C1 segment of cervical spinal cord (tissue), 14 donors: ENCODE data around the gene FAM20B.
"Not testable (repeated sequence)": the region's sequence is repeated elsewhere in the genome, so short reads cannot be mapped to it uniquely, and the experiment has no call there.

Source experiments
- DNase-seq, 14 donors: peaks; one replicate each; lab custom pipeline; 2025; lab: John Stamatoyannopoulos, UW

Gene FAM20B

DNA sequence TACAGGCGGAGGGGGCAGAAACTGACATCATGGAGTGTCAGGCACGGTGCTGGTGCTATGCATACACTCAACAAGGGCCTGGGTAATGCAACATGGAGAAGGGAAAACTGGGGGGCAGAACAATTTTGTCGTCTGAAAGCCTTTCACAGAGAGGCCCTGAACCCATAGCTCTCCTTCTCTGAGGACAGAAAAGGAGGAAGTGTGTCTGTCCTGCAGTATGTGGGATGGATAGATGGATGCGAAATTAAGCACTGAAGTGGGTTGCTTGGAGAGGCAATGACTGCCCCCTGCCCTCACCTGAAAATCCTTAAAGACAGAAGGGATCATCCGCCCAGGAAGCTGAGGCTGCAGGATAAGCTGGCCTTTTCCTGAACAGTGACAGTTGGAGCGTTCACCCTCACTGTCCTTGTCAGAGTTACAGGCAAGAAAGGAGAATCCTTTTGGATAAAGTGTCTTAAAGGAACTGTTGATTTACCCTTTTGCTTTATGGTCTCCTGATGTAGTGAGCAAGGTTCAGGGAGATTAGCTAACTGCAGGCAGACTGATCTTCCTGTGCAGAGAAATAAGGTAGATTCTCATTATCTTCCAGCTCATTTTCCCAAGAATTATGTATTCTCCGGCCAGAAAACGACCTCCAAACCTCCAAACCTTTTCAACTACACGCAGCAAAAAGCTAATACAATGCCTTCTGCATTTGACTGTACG is 1.6 kb upstream of the FAM20B start:
- no peak for DNase-seq

DNA sequence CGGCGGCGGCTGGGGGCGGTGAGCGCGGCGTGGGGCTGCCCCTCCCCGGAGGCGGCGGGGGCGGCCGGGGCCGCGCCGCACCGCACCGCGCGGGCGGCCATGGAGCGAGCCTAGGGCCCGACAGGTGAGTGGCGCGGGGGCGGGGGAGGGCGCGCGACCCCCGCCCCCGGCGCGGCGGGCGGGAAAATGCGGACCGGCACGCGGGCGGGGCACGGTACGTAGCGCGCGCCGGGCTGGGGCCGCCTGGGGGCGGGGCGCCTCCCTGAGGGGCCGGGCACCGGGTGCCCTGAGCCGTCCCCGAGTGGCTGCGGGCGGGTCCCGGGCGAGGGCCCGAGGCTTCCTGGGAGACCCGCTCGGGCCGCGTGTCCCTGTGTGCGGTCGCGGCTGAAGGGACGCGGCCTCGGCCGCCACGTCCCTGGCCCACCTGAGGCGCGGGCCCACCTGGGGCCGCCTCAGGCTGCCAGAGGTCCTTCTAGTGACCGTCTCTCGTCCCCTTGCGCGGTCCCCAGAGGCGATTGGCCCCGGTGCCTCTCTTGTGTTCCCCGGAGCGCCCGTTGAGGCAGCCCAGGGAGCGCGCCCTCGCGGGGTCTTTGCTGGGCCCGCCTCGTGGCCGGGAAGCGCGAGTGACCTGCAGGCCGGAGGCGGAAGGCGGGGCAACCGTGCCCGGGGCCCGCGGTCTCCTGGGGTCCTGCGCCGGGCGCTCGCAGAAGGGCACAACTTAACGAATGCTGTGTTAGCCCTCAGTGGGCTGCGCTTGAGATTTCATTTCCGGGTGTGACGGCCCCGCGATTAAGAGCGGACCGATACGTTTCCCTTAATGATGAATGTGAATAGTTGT is 500 bp downstream of the FAM20B start:
- peak in 12 of 14 donors; percentile 47 to 87 (median 71) for DNase-seq

- DNase-seq: no peak
Measured at GRCh38 chr1:179026813-179027669, 1.3 kb downstream of the FAM20B start.

- DNase-seq: no peak
Measured at GRCh38 chr1:179029321-179029759, 3.6 kb downstream of the FAM20B start.

DNA sequence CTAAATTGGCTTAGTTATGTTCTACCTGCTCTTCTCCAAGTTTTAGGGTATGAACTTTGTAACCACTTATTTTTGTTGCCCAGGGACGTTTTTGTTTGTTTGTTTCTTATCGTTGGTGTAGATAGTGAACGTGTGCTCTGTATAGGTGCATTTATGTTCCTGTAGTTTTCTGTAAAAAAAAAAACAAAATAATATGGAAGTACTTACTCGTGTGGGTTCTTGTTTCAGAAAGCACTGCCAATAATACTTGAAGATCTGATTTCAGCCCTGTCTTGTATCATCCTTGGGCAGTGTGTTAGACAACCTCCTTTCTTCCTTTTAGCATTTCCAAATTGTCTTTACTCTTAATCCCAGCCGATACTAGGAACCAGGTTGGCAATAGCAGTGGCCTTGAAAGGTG is 4.4 kb downstream of the FAM20B start:
- DNase-seq: no peak

DNA sequence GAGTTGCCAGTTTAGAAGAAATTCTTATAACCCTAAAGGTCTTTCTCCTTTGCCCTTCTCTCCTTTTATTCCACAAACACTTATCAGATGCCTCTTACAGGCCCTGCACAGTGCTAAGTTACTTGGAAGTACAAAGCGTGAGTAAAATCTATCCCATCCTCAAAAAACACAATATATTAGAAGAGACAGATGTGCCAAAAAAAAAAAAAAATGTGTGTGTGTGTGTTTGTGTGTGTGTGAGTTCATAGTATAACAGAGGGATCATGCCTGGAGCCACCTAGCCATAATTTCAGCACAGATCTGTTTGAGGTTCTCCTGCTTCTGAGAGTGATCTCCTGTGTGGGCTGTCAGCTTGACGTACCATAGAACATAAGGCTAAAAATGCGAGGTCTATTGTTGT is 5.0 kb downstream of the FAM20B start:
- no peak for DNase-seq

GRCh38 chr1:179031284-179031683 is 5.6 kb downstream of the FAM20B start:
- DNase-seq: no peak

- DNase-seq: no peak
Measured at GRCh38 chr1:179031855-179032513, 6.3 kb downstream of the FAM20B start.

DNA sequence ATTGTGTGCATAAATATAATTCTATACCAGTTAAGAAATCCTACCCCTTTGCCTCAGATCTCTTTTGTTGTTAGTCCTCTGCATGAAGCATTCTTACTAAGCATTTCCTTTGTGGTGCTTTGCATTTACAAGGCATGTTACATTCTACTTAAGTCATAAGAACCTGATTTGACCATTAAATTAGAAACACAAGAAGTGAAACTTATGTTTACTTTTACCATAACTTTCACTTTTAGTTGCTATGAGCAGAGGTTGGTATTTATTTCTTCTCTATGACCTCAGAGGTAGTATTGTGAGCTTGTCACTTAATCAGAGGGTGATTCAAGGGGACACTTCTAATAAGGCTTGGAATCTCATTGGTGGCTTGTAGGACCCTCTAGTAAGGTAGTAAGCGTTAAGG is 9.0 kb downstream of the FAM20B start:
- DNase-seq: no peak

DNA sequence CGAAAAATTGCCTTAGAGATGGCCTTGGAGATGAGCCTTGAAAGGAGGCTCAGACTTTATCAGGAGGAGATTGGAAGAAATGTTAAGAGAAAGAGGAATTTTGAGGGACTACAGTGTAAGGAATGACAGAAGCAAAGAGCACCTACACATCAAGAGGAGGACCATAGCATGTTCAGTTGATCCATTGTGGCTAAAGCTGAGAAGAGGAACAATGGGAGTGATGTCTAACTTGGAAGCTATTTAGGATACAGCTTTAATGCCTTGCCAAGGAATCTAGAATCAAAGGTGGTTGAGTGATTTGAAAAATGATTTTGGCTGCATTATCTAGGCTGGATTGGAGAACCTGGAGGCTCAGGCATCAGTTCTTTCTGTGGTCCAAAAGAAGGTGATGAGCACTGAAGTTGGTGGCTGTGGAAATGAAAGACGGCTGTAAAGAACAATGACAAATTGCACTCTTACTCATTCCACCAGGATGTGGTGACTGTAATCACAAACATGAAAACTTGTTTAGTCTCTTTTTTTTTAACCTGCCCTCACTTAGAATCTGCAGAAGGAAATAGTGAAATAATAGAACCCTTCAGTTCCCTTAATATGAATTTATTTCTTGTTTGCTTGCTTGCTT is 11.3 kb downstream of the FAM20B start:
- no peak for DNase-seq

DNA sequence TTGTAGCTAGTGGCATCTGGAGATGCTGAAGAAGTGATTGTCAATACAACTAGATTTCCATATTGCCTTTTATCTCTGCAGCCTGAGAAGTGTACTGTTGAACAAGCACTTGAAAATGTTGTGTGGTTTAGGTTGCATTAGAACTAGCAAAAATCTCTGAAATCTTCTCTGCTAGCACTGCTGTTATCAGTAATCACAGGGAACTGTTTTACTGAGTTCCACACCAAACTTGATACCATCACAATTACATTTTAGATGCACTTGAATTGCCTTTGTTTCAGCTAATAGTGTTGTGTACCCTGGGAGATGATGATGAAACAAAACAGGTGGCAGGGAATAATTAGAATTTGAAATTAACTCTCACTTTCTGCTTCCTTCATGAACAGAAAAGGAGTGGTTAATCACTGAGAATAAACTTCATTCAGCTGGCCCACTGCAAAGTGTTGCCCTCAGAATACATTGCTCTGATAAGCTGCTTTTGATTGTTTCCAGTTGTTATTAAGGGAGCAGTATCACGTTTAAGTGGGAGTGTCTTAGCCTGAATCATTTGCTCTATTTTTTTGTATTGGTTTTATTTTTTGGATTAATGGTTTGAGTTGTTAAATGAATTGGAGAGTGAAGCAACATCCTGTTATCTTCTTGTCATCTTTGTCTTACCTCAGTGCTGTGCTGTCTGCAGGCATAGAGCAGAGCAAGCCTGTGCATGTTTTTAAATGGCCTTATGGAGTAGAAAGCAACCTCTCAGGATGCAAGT is 13.0 kb downstream of the FAM20B start:
- no peak for DNase-seq

- not testable (repeated sequence) for DNase-seq
Measured at GRCh38 chr1:179039502-179040174, 13.9 kb downstream of the FAM20B start.

DNA sequence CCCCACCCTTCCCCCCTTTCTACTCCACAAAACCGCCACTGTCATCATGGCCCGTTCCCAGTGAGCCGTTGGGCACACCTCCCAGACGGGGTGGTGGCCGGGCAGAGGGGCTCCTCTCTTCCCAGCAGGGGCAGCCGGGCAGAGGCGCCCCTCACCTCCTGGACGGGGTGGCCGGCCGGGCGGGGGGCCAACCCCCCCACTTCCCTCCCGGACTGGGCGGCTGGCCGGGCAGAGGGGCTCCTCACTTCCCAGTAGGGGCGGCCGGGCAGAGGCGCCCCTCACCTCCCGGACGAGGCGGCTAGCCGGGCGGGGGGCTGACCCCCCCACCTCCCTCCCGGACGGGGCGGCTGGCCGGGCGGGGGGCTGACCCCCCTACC is 14.5 kb downstream of the FAM20B start:
- not testable (repeated sequence) for DNase-seq

DNA sequence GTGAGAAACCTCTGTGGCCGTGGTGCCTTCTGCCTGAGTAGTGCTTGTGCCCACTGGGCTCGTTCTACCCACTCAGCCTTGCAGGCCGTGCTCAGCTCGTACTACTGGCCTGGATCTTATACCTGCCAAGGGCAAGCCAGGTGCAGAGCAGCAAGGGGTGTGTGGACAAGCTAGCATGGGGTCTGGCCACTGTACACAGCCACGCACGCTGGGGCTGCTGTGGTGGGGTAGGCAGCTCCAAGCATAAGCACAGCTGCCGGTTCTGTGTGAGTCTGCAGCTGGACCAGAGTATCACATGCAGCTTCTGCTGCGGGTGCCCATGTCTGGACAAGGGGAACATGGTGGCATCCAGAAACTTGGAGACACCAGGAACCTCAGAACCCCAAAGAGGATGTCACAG is 16.4 kb downstream of the FAM20B start:
- DNase-seq: no peak

DNA sequence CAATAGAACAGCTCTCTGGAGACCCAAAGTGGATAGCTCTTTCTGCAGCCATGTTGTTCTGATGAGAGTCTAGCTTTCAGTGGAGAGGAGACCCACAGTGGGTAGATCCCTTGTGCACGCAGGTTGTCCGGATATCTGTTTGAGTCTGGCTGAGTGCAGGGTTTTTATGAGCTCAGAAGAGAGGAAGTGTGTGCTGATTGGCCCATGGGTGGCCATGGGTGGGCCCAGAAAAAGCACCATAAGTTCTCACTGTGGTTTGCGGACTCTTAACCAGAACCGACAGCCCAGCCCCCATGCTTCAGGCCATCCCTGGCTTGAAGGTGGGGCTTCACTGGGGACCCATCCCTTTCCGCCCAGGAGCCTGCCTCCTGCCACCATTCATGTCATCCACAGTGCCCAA is 17.0 kb downstream of the FAM20B start:
- no peak for DNase-seq

DNA sequence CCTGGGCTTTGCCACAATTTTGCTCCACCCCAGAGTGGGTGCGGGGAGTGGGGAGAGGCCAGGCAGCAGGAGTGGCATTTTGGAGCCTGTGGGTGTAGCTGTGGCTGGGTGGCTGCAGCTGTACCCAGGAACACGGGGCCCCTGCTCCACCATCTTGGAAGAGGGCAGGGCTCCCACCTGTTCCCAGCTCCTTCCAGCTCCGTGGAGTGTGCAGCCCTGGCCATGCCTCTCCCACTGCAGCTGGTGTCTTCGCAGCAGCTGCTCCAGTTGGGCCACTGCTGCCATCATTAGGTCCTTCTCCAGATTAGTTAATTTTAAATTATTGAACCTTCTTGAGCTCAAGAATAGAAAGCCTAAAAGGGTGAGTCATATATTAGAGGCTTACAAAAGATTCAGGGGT is 17.6 kb downstream of the FAM20B start:
- DNase-seq: no peak

- no peak for DNase-seq
Measured at GRCh38 chr1:179043907-179044306, 18.2 kb downstream of the FAM20B start.

- no peak for DNase-seq
Measured at GRCh38 chr1:179046808-179047635, 21.3 kb downstream of the FAM20B start.

DNA sequence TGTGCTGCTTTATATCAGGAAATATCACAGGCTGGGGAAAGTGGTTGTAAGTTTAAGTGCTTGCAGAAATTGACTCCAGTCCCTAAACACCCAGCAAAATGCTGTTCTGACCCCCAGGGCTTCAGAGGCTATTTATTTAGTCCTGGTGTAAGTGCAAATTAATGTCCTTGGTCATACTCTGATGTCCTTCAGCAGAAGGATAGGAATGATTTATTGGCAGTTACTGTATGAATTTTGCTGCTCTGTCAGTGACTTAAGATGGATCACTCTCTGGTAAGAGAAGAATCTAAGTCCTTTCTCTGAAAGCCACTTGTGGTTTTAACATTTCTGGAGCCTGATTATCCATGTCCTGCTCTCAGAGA is 21.9 kb downstream of the FAM20B start:
- DNase-seq: no peak
